Spleen (tissue), 11 donors: ENCODE data around the gene NFATC1. TPM values are rescaled to one million over a fixed set of nuclear protein-coding genes. Genes with fewer than 3 reads are reported as not detected.

Source experiments
- DNase-seq: peaks from one replicate; pipeline ENCODE4 v3.0.0-alpha.2; 2020
- H3K27ac ChIP-seq, 8 donors: fragments of 200-600 bp; sonication (generic) in 7 of 8; 1 replicate in 4 of 8; 2 replicates in 4 of 8; pipeline versions ENCODE4 v1.5.0 to v1.8.0; 2016 to 2021; ENCODE audit warnings: inconsistent platforms in 4 of 8, mild to moderate bottlenecking in 4 of 8, moderate library complexity in 1 of 8
- H3K27me3 ChIP-seq, 7 donors: fragments of 200-600 bp; sonication (generic) in 6 of 7; replicated peaks in 1 of 7; 1 replicate in 4 of 7; 2 replicates in 3 of 7; pipeline versions ENCODE4 v1.5.0 to v1.8.0; 2016 to 2021; ENCODE audit warnings: inconsistent platforms in 3 of 7, mild to moderate bottlenecking in 1 of 7
- H3K36me3 ChIP-seq, 6 donors: fragments of 200-600 bp; sonication (generic) in 5 of 6; 1 replicate in 4 of 6; 2 replicates in 2 of 6; pipeline versions ENCODE4 v1.5.0 to v1.8.0; 2016 to 2021; ENCODE audit warnings: inconsistent platforms in 2 of 6
- H3K4me1 ChIP-seq, 6 donors: fragments of 200-600 bp; sonication (generic) in 5 of 6; 1 replicate in 3 of 6; 2 replicates in 3 of 6; pipeline versions ENCODE4 v1.5.0 to v1.8.0; 2016 to 2021; ENCODE audit warnings: inconsistent platforms in 3 of 6
- H3K4me3 ChIP-seq, 8 donors: fragments of 200-600 bp; sonication (generic) in 7 of 8; 1 replicate in 4 of 8; 2 replicates in 4 of 8; pipeline versions ENCODE4 v1.5.0 to v1.8.0; 2016 to 2021; ENCODE audit warnings: inconsistent platforms in 4 of 8, mild to moderate bottlenecking in 4 of 8, moderate library complexity in 2 of 8
- H3K9me3 ChIP-seq, 8 donors: fragments of 200-600 bp; sonication (generic) in 7 of 8; 1 replicate in 4 of 8; 2 replicates in 4 of 8; pipeline versions ENCODE4 v1.5.0 to v1.8.0; 2016 to 2021; ENCODE audit warnings: inconsistent platforms in 4 of 8
- CTCF ChIP-seq, 11 experiments: fragments of 200-600 bp in 7 of 11; fragments of 450-650 bp in 4 of 11; sonication (generic) in 4 of 11; IDR thresholded peaks in 8 of 11; conservative IDR thresholded peaks in 3 of 11; 1 replicate in 7 of 11; 2 replicates in 4 of 11; pipeline versions ENCODE4 v1.4.0 to v1.8.0; 2016 to 2021; ENCODE audit warnings: antibody characterized with exemption in 11 of 11, inconsistent platforms in 4 of 11, mild to moderate bottlenecking in 1 of 11
- POLR2A ChIP-seq, 3 donors: fragments of 450-650 bp; IDR thresholded peaks; one replicate each; pipeline ENCODE4 v1.5.1; 2017; ENCODE audit warnings: antibody characterized with exemption in 3 of 3, mild to moderate bottlenecking in 1 of 3
- POLR2AphosphoS5 ChIP-seq, 3 donors: sonication (generic); formaldehyde crosslinking; IDR thresholded peaks; one replicate each; pipeline ENCODE4 v1.5.1; 2017; ENCODE audit warnings: antibody characterized with exemption in 3 of 3
- WGBS, 5 donors: extraction: QIAGEN DNeasy Blood & Tissue Kit in 3 of 5; methylation state at CpG; one replicate each; pipeline versions ENCODE4 v1.1.5 to v1.1.7; 2013 to 2018; 5-methylcytosine and 5-hydroxymethylcytosine counted together
- intact Hi-C: fragments of 100-400 bp; cut with DNase I; formaldehyde crosslinking; loops from one replicate; pipeline ENCODE4 v1.15.0; 2023; ENCODE audit warnings: low total_unique reads
- polyA plus RNA-seq, 3 donors: library from polyadenylated mRNA; stranded (reverse); fragments of 200-250 nt; gene quantifications; one replicate each; pipeline ENCODE4 v1.2.1, GENCODE V29; 2013
- total RNA-seq, 7 donors: library from RNA; depleted of rRNA in 3 of 7; stranded (reverse); fragments of >200 nt in 3 of 7; fragmentation: NEBNext Ultra II Directional in 4 of 7; extraction: Animal tissue kit (Norgen Biotek cat#: 25700) in 4 of 7; gene quantifications; one replicate each; pipeline versions ENCODE4 v1.1.0 to v1.2.1, GENCODE V29; 2016 to 2021
- donor health status: healthy with polysubstance abuse.
- donor health status: DM: no; HTN: no; CAD: no; lungs with moderate emphysema.
- donor health status: DM: no; HTN: no; CAD: no.
- donor health status: Bipolar disorder and iron deficiency.
- donor health status: healthy.
- donor health status: DM: no; HTN: no; CAD: no.
- donor health status: DM: yes; HTN: yes; CAD: no.

NFATC1 gene
- total and polyA plus RNA-seq, 10 donors, result 20.7 to 64.9 (median 47.4) TPM

- 90 to 96% (median 93%) methylated on average over 7 to 8 of the region's 8 CpGs for WGBS, 5 donors
- peak overlapping the region in 5 of 8 donors; percentile 23 to 90 (median 86) for H3K27ac ChIP-seq
- H3K36me3 ChIP-seq, result peaks cover 0 to 54% (median 12%) of the 10 kb centered on the region in 6 donors
- peak; percentile 61 for DNase-seq
- TF ChIP-seq CTCF (IDR thresholded peaks at IDR 0.05 in 8 of 11, conservative IDR thresholded peaks at IDR 0.05 in 3 of 11) (no peak), POLR2A (IDR thresholded peaks at IDR 0.05) (no peak), POLR2AphosphoS5 (IDR thresholded peaks at IDR 0.05) (no peak)
- intact Hi-C loops, result no loop called here
- H3K4me1 ChIP-seq, result peaks cover 31 to 52% (median 45%) of the 10 kb centered on the region in 6 donors
- peak overlapping the region in 1 of 8 donors; percentile 57 for H3K4me3 ChIP-seq
- no peaks in the 10 kb centered on the region for H3K9me3 ChIP-seq
- H3K27me3 ChIP-seq, result no peaks in the 10 kb centered on the region
Observed at GRCh38 chr18:79509536-79509930, 113.8 kb downstream of the NFATC1 start.

- DNase-seq, result peak; percentile 33
- intact Hi-C loops, result no loop called here
- Histone ChIP-seq H3K36me3 (peaks cover 0 to 54% (median 12%) of the 10 kb centered on the region in 6 donors), H3K9me3 (no peaks in the 10 kb centered on the region), H3K27ac (peak overlapping the region in 1 of 8 donors; percentile 90), H3K4me1 (peaks cover 31 to 51% (median 45%) of the 10 kb centered on the region in 6 donors), H3K27me3 (no peaks in the 10 kb centered on the region), H3K4me3 (no peak overlapping the region)
- whole genome bisulfite sequencing, 5 donors, result 92 to 96% (median 95%) methylated on average over 20 of the region's 20 CpGs
- TF ChIP-seq CTCF (IDR thresholded peaks at IDR 0.05 in 8 of 11, conservative IDR thresholded peaks at IDR 0.05 in 3 of 11) (no peak), POLR2AphosphoS5 (IDR thresholded peaks at IDR 0.05) (no peak), POLR2A (IDR thresholded peaks at IDR 0.05) (no peak)
Observed at GRCh38 chr18:79510046-79510685, 114.4 kb downstream of the NFATC1 start.

- TF ChIP-seq POLR2A (IDR thresholded peaks at IDR 0.05), result no peak
- 94 to 98% (median 96%) methylated on average over 13 to 36 of the region's 36 CpGs for WGBS, 5 donors
- Histone ChIP-seq H3K4me1 (peaks cover 31 to 49% (median 42%) of the 10 kb centered on the region in 6 donors), H3K27me3 (no peaks in the 10 kb centered on the region), H3K9me3 (no peaks in the 10 kb centered on the region), H3K36me3 (peaks cover 0 to 54% (median 12%) of the 10 kb centered on the region in 6 donors), H3K4me3 (no peak overlapping the region), H3K27ac (no peak overlapping the region)
- intact Hi-C loops, result no loop called here
- peak; percentile 75 for DNase-seq
Observed at GRCh38 chr18:79510731-79511241, 115.1 kb downstream of the NFATC1 start.

DNA sequence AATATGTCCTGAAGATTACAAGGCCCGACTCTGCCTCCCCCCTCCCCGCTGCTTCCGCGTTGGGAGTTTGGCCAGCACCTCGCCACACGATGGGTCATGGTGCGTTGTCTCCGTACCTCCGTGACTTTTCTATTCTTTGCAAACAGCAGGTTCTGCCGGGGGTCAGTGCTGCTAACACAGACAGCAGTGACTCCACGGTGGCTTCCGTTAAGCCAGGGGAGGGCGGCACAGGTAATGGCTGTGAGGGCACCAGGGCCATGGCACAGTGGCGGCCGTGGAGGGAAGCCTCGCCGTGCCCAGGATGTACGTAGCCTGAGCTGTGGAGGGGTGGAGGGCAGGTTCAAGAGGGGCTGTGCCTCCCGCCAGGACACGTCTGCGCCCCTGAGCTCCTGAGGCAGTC lies 115.5 kb downstream of the NFATC1 start:
- 91 to 98% (median 97%) methylated on average over 18 to 21 of the region's 21 CpGs for WGBS, 5 donors
- H3K27ac ChIP-seq, result no peak overlapping the region
- no peaks in the 10 kb centered on the region for H3K9me3 ChIP-seq
- intact Hi-C loops, result no loop called here
- TF ChIP-seq POLR2AphosphoS5 (IDR thresholded peaks at IDR 0.05) (no peak), CTCF (IDR thresholded peaks at IDR 0.05 in 8 of 11, conservative IDR thresholded peaks at IDR 0.05 in 3 of 11) (no peak)
- H3K4me3 ChIP-seq, result no peak overlapping the region
- peak; percentile 71 for DNase-seq
- peaks cover 0 to 54% (median 12%) of the 10 kb centered on the region in 6 donors for H3K36me3 ChIP-seq
- no peaks in the 10 kb centered on the region for H3K27me3 ChIP-seq
- H3K4me1 ChIP-seq, result peaks cover 26 to 49% (median 39%) of the 10 kb centered on the region in 6 donors
